B cell (primary cell): ENCODE results near the gene NUDT9. TPM values are rescaled to one million over a fixed set of nuclear protein-coding genes. Genes with fewer than 3 reads are reported as not detected.

Experiments used
- ATAC-seq: fragments of 200-7000 bp; cut with Tn5 transposase; one replicate; pipeline ENCODE4 v1.10.0; 2021; ENCODE audit warnings: low read depth, mild to moderate bottlenecking, moderate number of reproducible peaks, moderate library complexity
- CTCF ChIA-PET: fragments of 350-600 bp; sonication (Branson Sonifier 250); formaldehyde crosslinking; loops from one replicate; lab custom pipeline; 2021; ENCODE audit warnings: antibody characterized with exemption, inconsistent platforms; lab: Charles Lee
- POLR2A ChIA-PET: fragments of 350-600 bp; sonication (Branson Sonifier 250); formaldehyde crosslinking; loops from one replicate; lab custom pipeline; 2021; ENCODE audit warnings: antibody characterized with exemption; lab: Charles Lee
- DNase-seq: peaks from one replicate; pipeline ENCODE4 v3.0.0; 2013
- H2AFZ ChIP-seq: 2 replicates; pipeline ENCODE4 v1.6.1; 2012; ENCODE audit warnings: mild to moderate bottlenecking, low read depth, low read length; ENCODE audit not compliant: insufficient read depth, poor library complexity, severe bottlenecking
- H3K27ac ChIP-seq, 2 donors: 1 replicate in 1 of 2; 2 replicates in 1 of 2; pipeline ENCODE4 v1.5.1; 2012 to 2013; ENCODE audit warnings: low read length in 2 of 2, mild to moderate bottlenecking in 2 of 2, moderate library complexity in 1 of 2
- H3K27me3 ChIP-seq, 4 experiments: fragments of 200-600 bp in 1 of 4; sonication (generic) in 1 of 4; replicated peaks in 1 of 4; 1 replicate in 2 of 4; 2 replicates in 2 of 4; pipeline versions ENCODE4 v1.6.1 to v1.7.0; 2013 to 2016; ENCODE audit warnings: low read length in 3 of 4, mild to moderate bottlenecking in 2 of 4, mixed read lengths in 1 of 4, moderate library complexity in 1 of 4; ENCODE audit not compliant: insufficient read depth in 4 of 4, control insufficient read depth in 3 of 4; ENCODE audit errors: control extremely low read depth in 1 of 4
- H3K36me3 ChIP-seq, 2 experiments: replicated peaks in 1 of 2; 1 replicate in 1 of 2; 2 replicates in 1 of 2; pipeline versions ENCODE4 v1.6.1 to v1.7.1; 2013; ENCODE audit warnings: low read length in 1 of 2; ENCODE audit not compliant: insufficient read depth in 2 of 2, control insufficient read depth in 1 of 2; ENCODE audit errors: control extremely low read depth in 1 of 2, extremely low read depth in 1 of 2
- H3K4me1 ChIP-seq, 2 donors: fragments of 200-600 bp in 1 of 2; sonication (generic) in 1 of 2; 1 replicate in 1 of 2; 2 replicates in 1 of 2; pipeline versions ENCODE4 v1.5.1 to v1.6.1; 2013 to 2017; ENCODE audit warnings: low read length in 2 of 2; ENCODE audit not compliant: control insufficient read depth in 2 of 2, insufficient read depth in 2 of 2
- H3K4me2 ChIP-seq: replicated peaks from 2 replicates; pipeline ENCODE3; 2012; ENCODE audit warnings: mild to moderate bottlenecking, low read depth, low read length; ENCODE audit not compliant: poor library complexity, severe bottlenecking
- H3K4me3 ChIP-seq, 5 experiments: fragments of 200-600 bp in 1 of 5; sonication (generic) in 1 of 5; 1 replicate in 3 of 5; 2 replicates in 2 of 5; pipeline versions ENCODE4 v1.5.1 to v1.7.0; 2011 to 2016; ENCODE audit warnings: low read length in 4 of 5, mild to moderate bottlenecking in 4 of 5, low read depth in 2 of 5, control low read depth in 1 of 5, moderate library complexity in 1 of 5; ENCODE audit not compliant: insufficient read depth in 1 of 5; ENCODE audit errors: control extremely low read depth in 1 of 5, extremely low read depth in 1 of 5
- H3K79me2 ChIP-seq: fragments of 200-600 bp; sonication (generic); one replicate; pipeline ENCODE4 v1.6.0; 2016; ENCODE audit warnings: low read length; ENCODE audit not compliant: control insufficient read depth, insufficient read depth
- H3K9ac ChIP-seq: fragments of 200-600 bp; sonication (generic); 2 replicates; pipeline ENCODE4 v1.6.1; 2017; ENCODE audit warnings: mild to moderate bottlenecking, low read length, moderate library complexity
- H3K9me3 ChIP-seq, 3 donors: one replicate each; pipeline versions ENCODE4 v1.6.1 to v1.7.1; 2013; ENCODE audit warnings: low read length in 2 of 3; ENCODE audit not compliant: control insufficient read depth in 2 of 3, insufficient read depth in 1 of 3; ENCODE audit errors: control extremely low read depth in 1 of 3
- H4K20me1 ChIP-seq: 2 replicates; pipeline ENCODE4 v1.6.0; 2012; ENCODE audit warnings: mild to moderate bottlenecking, low read length; ENCODE audit not compliant: insufficient read depth, control insufficient read depth, poor library complexity, severe bottlenecking
- H3K27ac Mint-ChIP-seq: one replicate; pipeline ENCODE4 v1.8.0; 2021; ENCODE audit warnings: mixed read lengths
- H3K27me3 Mint-ChIP-seq: one replicate; pipeline ENCODE4 v1.8.0; 2021; ENCODE audit warnings: mixed read lengths
- H3K4me1 Mint-ChIP-seq: one replicate; pipeline ENCODE4 v1.8.0; 2021; ENCODE audit warnings: mixed read lengths
- H3K4me3 Mint-ChIP-seq: one replicate; pipeline ENCODE4 v1.8.0; 2021; ENCODE audit warnings: mixed read lengths
- H3K9me3 Mint-ChIP-seq: one replicate; pipeline ENCODE4 v1.8.0; 2022; ENCODE audit warnings: mixed read lengths; ENCODE audit not compliant: insufficient read depth
- CTCF ChIP-seq: fragments of 200-600 bp; IDR thresholded peaks from one replicate; pipeline ENCODE4 v1.8.0; 2022; ENCODE audit warnings: antibody characterized with exemption, mild to moderate bottlenecking
- EZH2 ChIP-seq: IDR thresholded peaks from 2 replicates; pipeline ENCODE4 v1.6.1; 2012; ENCODE audit warnings: borderline replicate concordance, low read depth, mild to moderate bottlenecking, moderate library complexity, low read length; ENCODE audit not compliant: insufficient read depth, poor library complexity, severe bottlenecking
- WGBS: methylation state at CpG from one replicate; pipeline ENCODE4 v1.1.5; 2013; ENCODE audit warnings: missing lambda C conversion rate; ENCODE audit not compliant: insufficient coverage; 5-methylcytosine and 5-hydroxymethylcytosine counted together
- intact Hi-C: fragments of 100-400 bp; cut with micrococcal nuclease; formaldehyde crosslinking; loops from one replicate; pipeline ENCODE4 v1.10.0; 2022
- polyA plus RNA-seq: library from polyadenylated mRNA; depleted of rRNA; stranded (reverse); fragments of >200 nt; gene quantifications from 2 replicates; pipeline ENCODE4 v1.2.3, GENCODE V29; 2012
- total RNA-seq, 2 donors: library from RNA; stranded (reverse); fragments of 120-200 nt in 1 of 2; gene quantifications; 1 replicate in 1 of 2; 2 replicates in 1 of 2; pipeline versions ENCODE4 v1.2.3 to v1.2.4, GENCODE V29; 2013 to 2022

Gene NUDT9
- total and polyA plus RNA-seq, 2 donors (not counting 1 experiment from before 2014, with no cell fraction given) = 10.0 to 17.5 TPM

- intact Hi-C loops = no loop called here
- DNase-seq = no peak
- Histone ChIP-seq H3K9ac (no peak overlapping the region), H3K27ac (no peak overlapping the region), H3K4me2 (no peak overlapping the region), H3K4me1 (no peaks in the 10 kb centered on the region), H3K9me3 (no peaks in the 10 kb centered on the region), H3K79me2 (peaks cover 44% of the 10 kb centered on the region), H3K36me3 (peaks cover 0 to 24% of the 10 kb centered on the region in 2 experiments), H3K27me3 (no peaks in the 10 kb centered on the region), H2AFZ (no peak overlapping the region), H4K20me1 (peaks cover 10% of the 10 kb centered on the region), H3K4me3 (no peak overlapping the region)
- ChIA-PET POLR2A (interaction anchor here (0.5 kb wide), 1 partner anchor 13 kb away, joined by 3 read pairs; no protein-coding TSS in a partner anchor), CTCF (interaction anchor here (2.2 kb wide), 1 partner anchor 58 kb away, joined by 5 read pairs; no protein-coding TSS in a partner anchor)
- no CpG with 5 or more reads among the region's 2 CpGs for WGBS
- no peaks in the 10 kb centered on the region for H3K27me3 Mint-ChIP-seq
- H3K27ac Mint-ChIP-seq = no peak overlapping the region
- ATAC-seq = no peak
- H3K4me1 Mint-ChIP-seq = peaks cover 24% of the 10 kb centered on the region
- TF ChIP-seq EZH2 (no peak), CTCF (no peak)
- no peaks in the 10 kb centered on the region for H3K9me3 Mint-ChIP-seq
- no peak overlapping the region for H3K4me3 Mint-ChIP-seq
Measured at GRCh38 chr4:87433342-87433741, 11.0 kb downstream of the NUDT9 start.

GRCh38 chr4:87442889-87443288 lies 20.5 kb downstream of the NUDT9 start:
- CTCF ChIA-PET = interaction anchor here (1.5 to 2.3 kb wide), 3 partner anchors 22 to 67 kb away, joined by 7 to 12 read pairs (median 7); no protein-coding TSS in a partner anchor

More at GRCh38 chr4:87442889-87443288, 20.5 kb downstream of the NUDT9 start:
- peaks cover 3 to 31% of the 10 kb centered on the region in 2 experiments for H3K36me3 ChIP-seq
- no peaks in the 10 kb centered on the region for H3K27me3 Mint-ChIP-seq
- ATAC-seq (no peak), DNase-seq (no peak)
- no peaks in the 10 kb centered on the region for H3K27me3 ChIP-seq
- POLR2A ChIA-PET = no interaction called here
- H3K4me3 Mint-ChIP-seq = no peak overlapping the region
- no CpG with 5 or more reads among the region's 3 CpGs for WGBS
- TF ChIP-seq EZH2 (no peak), CTCF (no peak)
- intact Hi-C loops = no loop called here
- no peak overlapping the region for H3K9ac ChIP-seq
- H3K4me2 ChIP-seq = no peak overlapping the region
- no peak overlapping the region for H3K4me3 ChIP-seq
- no peaks in the 10 kb centered on the region for H3K79me2 ChIP-seq
- H3K4me1 ChIP-seq = no peaks in the 10 kb centered on the region
- no peak overlapping the region for H2AFZ ChIP-seq
- no peaks in the 10 kb centered on the region for H3K9me3 Mint-ChIP-seq
- H4K20me1 ChIP-seq = no peaks in the 10 kb centered on the region
- no peak overlapping the region for H3K27ac Mint-ChIP-seq
- H3K27ac ChIP-seq = no peak overlapping the region
- H3K9me3 ChIP-seq = no peaks in the 10 kb centered on the region
- no peaks in the 10 kb centered on the region for H3K4me1 Mint-ChIP-seq
